HG03095 (cell line): ENCODE data around the gene LPP.
"Not testable (repeated sequence)": the region's sequence is repeated elsewhere in the genome, so short reads cannot be mapped to it uniquely, and the experiment has no call there.

ENCODE experiments used
- ATAC-seq: cut with Tn5 transposase; IDR thresholded peaks from one replicate; pipeline ENCODE4 v1.9.1; 2021; ENCODE audit warnings: moderate library complexity; ENCODE audit not compliant: unreplicated experiment

LPP gene

DNA sequence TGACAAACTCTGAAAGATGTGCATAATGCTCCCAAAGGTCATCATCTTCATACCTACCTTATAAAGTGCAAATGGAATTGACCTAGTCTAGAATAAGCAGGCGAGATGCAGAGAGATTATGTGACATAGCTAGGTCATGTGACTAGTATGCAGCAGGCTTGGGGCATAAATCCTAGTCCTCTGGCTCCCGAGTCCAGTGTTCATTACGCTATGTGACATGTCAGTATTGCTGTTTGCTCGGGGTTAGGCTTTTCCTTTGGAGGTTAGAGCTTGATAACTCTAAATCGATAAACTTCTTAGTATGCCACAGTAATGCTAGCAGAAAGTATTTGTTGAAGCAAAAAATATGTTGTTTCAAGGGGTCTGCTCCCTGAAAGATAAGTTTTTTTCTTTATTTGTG lies 536.1 kb downstream of the LPP start:
- ATAC-seq = no peak

DNA sequence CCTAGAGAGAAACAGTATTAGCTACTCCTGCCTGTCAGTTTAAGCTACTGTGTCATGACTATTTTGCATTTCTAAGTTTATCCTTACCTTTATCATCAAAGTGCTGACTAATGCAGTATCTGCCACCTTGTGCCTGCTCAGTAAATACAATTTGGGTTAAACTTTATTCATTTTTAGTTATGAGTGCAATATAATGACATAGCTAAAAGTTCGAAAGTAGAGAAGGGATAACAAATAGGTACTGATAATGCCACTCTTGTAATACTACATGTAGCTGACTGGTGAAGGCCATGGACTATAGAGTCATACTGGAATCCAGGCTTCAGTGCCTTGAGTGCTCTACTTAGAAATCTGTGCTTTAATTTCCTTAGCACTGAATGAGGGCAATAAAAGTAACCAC lies 537.0 kb downstream of the LPP start:
- ATAC-seq = no peak

DNA sequence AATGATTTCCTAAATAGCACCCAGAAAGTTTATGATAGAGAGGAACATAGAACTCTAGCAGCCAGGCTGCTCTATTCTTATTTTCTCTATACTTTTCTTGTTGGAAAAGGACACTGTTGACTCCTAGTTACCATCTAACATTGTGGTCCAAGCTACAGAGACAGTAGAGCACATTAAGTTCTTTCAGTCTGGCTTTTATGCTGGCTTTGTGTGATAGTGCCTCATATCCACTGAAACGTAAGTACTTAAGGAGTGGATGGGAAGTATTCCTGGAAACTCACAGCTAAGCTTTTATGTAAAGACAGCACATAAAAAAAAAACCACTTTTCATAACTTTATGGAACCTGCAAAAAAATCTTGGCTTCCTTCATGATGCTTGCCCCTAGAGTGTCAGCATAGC lies 537.7 kb downstream of the LPP start:
- no peak for ATAC-seq

DNA sequence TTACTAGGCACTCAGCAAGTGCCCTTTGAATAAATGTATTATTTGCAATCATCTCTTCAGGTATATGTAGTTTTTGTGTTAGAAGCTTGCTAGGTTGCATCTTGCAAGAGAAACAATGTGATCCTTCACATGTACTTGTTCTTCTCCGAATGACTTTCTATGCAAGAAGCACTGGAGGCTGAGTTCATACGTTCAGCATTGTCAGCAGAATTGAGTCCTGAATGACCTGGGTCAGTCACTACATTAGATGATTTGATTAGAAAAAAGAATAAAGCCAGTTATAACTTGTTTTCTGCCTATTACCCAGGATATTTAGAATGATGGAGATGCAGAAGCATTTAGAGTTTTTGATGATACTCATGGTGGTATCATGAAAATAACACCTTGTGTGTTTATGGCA lies 538.7 kb downstream of the LPP start:
- no peak for ATAC-seq

DNA sequence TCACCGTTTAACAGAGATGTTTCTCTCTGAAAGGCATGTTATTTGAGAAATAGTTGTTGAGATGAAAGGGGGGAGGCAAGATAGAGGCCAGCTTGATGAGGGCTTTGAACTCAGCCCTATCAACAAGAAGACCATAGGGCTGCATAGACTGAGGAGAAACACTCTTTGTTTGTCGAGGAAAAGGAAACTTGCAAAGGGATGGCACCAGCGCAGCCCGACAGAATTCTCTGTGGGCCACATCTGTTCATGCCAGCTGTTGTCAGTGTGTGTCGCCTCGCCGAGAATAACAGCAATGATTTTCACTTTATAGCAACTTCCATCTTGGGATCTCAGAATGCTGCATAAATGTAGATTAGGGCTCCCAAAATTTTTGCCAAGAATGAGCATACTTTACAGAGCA lies 539.5 kb downstream of the LPP start:
- no peak for ATAC-seq

DNA sequence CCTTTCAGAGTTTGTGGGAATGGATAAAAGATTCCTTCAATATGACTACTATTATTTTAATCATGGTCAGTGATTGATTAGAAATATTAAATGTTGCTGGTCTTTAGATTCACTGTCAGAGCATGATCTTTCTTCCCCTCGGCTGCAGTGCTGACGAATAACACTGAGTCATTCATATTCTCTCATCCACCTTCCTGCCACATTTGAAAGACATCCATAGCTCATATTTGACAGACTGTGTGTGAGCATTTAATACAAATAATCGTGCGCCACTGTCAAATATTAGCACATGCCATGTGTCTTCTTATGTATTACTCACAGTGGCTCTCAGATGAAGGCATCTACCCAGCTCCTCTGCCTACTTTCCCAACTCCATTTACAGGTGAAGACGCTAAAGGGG lies 541.3 kb downstream of the LPP start:
- no peak for ATAC-seq

DNA sequence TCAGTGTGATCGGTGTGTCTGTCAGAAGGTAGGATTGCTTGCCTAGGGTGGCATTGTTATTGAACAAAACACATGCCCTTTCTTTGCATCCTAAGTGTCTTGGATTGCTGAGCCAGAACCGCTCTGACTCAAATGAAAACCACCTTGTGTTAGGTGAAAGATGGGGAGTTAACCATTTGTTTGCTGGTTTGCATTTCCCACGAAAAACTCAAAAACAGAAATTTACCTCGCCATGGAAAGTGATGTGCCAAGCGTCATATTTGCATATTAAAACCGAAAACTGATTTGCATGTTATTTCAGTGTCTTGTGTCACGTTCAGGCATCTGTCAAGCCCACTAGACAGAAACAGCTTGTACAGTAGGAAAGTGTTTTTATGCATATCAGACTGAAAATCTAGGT lies 543.2 kb downstream of the LPP start:
- peak; percentile 77 for ATAC-seq

DNA sequence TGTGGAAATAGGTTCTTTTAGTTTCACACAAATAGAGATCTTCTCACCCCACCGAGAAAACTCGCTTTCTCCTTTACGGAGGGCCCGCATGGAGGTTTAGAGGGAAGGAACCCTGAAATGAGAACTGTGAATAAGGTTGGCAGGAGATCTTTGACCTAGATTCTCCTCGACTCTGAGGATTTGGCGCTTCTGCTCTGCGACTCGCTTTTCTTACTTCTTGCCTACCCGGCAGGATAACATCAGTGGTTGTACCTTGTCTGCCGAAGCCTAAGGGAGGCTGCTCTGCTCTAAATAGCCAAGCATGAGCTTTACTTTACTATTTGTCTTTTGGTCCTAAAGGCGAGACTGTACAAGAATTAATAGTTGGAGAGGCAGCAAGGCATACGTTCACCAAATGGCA lies 544.5 kb downstream of the LPP start:
- ATAC-seq = no peak

DNA sequence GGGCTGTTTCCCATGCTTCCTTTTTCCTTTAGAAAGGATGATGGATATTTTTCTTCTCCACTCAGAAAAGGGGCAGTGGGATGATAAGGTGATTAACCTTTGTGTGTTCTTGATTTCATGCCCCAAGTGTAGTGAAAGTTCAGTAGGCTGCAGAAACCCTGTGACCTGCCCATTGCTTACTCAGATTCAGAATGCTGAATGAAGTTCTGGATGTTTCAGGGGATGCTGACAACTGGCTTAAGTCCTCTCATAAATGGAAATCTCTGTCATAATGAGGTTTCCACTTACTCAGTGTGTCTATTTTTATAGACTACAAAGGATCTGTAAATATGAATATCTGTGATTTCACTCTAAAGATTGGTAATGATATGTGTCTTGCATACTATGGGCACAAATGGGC lies 546.5 kb downstream of the LPP start:
- no peak for ATAC-seq

DNA sequence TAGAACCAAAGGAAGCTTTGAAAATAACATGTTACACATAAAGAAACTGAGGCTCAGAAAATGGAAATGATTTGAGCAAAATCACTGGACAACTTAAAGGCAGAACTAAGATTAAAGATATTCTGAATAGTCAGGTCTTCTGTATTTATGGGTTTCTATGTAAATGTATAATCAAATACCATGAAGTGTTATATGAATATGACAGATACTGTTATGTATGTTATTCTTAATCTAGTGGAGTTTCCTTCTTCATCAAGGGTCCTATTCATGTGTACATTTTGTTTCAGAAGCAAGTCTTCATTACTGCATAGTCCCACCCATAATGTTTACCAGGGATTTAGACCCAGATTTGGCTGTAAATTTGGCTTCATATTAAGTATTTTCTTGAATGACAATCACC lies 547.0 kb downstream of the LPP start:
- ATAC-seq = no peak

DNA sequence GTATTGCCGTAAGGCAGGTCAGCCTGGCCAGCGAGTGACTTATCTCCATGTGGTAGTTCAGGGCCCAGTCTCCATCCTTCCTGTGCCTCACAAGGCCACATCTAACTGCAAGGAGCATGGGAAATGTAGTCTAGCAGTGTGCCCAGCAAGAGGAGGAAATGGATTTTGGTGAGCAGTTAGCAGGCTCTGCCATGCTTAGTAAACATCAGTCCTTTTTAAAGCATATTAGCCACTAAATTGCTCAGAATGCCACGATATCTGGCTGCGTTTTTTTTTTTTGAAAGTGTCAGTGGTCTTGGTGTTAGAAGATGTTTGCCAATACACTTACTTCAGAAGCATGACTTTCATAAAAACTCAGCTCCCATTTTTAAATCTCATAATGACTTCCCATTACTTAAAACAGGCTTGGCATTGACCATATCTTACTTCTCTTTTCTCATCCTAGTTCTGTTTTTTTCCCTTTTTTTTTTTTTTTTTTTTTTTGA lies 547.6 kb downstream of the LPP start:
- no peak for ATAC-seq

DNA sequence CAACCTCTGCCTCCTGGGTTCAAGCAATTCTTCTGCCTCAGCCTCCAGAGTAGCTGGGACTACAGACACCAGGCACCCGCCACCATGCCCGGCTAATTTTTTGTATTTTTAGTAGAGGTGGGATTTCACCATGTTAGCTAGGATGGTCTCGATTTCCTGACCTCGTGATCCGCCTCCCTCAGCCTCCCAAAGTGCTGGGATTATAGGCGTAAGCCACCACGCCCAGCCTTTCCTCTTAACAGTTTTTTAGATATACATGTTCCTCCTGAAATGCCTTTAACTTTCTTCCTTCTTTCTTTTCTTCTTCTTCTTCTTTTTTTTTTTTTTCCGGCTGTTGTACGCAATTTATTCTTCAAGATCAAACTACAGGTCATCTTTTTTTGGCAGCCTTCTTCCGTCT lies 548.1 kb downstream of the LPP start:
- ATAC-seq = not testable (repeated sequence)

DNA sequence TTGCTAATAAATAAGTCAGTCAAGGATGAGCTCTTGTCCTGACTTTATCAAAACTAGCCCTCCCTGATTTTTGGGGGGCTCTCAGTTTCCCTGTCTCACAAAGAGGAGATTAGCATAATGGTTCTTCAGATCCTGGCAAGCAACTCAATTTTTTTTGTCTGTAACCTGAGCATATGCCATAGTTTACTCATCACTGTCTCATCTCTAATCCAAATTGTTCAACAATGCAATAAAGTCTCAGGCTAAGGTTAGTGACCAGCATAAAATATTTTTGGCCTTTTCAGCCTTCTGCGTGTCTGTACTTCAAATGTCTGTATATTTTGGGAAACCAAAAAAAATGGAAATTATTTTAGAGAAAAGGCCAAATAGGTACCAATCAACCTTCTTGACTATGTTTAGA lies 552.2 kb downstream of the LPP start:
- ATAC-seq = no peak

DNA sequence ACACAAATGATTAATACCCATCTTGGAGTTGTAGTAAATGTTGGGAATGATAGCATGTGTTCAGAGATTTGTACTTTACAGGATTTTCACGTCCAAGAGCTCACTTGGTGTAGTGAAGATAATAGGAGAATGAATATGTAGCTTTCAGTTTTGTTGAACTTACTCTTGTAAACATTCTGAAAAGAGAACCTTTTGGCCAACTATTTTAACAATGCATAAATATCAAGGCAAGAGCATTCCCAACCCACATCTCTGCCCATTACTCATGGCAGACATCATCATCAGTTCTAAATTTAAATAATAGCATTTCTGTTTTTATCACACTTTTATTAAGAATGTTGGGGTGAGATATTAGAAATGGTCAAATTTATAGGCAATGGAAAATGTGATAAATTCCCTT lies 552.6 kb downstream of the LPP start:
- no peak for ATAC-seq

DNA sequence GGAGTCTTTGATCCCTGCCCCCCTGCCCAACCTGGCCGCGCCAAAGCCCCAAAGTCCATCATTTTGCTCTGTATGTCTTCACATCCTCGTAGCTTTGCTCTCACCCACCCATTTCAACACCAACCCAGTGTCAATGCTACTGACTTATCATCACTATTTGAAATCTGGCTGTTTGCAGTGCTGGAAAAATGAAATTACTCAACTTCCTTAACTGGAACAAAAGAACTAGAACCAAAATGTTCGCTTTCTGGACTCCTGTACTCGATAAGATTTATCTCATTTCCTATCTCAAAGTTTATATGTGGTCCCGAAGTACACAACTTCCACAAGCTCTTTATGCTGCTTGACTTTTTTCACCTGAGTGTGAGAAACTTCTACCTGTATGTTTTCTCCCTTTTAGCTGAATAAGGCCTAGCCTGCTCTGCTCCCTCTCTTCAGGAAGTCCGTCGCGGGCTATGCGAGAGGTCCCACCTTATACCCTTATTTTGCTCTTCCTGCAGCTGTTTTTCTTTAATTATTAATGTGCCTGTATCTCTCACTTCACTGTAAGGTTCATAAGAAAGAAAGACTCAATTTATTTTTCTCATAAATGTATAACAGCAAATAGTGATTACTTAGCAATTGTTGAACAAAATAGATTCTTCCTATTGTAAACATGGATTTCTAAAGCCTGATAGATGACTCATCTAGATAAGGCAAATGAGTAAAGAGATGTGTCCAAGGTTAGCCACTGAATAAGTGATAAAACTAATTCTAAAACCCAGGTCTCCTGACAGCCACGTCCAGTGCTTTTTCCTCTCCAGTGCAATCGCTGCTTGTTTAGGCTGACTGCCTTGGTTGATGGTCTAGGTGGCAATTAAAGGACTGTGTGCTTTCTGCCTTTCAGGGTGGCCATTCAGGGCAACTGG lies 553.7 kb downstream of the LPP start:
- ATAC-seq = no peak

DNA sequence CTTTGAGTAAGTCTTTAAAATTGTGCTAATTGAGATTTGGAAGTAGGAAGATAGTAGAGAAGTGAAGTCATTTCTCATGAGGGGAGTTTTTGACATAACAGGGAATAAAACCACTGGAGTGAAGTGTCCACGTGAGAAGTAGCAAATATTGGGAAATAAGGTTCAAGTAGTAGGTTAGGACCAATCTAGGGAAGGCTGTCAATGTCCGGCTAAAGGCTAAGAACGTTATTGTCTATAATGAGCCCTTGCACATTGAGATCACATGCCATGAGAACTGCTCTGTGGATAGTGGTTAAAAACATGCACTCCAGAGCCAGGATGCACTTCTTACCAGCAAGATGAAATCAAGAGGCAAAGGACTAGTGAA lies 557.9 kb downstream of the LPP start:
- ATAC-seq = no peak

DNA sequence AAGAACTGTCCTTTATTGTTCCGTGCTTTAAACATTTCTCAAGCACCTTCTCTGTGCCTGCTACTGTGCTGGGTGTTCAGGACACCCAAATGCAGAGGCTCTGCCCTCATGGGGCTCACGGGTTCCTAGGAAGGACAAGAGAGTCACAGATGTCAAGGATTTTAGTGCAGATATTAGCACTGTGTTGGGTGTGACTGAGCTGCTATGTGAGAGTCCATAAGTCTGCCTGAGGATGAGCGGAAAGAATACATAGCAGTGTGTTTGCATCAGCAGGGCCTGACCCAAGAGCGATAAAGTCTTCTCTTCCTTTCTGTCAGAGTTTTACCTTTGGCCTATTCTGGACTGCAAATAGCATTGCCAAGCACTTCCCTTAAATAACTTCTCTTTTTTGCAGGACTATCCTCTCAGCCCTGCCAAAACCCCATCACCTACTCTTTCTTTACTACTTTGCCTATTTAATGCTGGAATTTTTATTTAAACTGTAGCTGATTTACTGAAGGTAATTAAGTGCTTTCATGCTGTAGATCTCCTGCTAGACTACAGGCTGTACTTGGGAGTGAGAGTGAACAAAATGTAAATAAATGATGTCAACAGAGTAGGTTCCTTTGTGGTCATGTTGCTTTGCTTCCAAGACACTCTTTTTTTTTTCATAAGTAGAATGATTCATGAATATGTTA lies 558.4 kb downstream of the LPP start:
- ATAC-seq = no peak

DNA sequence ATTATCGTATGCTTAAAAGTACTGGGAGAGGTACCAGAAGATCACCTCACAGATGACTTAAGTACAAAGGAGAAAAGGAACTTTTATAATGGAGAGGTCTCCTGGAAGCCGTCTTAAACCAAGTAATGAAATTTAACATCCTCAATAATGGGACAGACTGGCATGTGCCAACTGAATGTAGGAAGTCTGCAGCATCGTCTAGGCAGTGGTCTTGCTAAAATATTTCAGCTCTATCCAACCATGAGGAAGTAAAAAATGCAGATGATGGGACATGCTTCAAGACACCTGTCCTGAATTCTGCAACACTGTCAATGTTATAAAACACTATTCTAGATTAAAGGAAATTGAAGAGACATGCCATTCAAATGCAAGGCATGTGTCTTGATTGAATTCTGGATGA lies 559.0 kb downstream of the LPP start:
- no peak for ATAC-seq

DNA sequence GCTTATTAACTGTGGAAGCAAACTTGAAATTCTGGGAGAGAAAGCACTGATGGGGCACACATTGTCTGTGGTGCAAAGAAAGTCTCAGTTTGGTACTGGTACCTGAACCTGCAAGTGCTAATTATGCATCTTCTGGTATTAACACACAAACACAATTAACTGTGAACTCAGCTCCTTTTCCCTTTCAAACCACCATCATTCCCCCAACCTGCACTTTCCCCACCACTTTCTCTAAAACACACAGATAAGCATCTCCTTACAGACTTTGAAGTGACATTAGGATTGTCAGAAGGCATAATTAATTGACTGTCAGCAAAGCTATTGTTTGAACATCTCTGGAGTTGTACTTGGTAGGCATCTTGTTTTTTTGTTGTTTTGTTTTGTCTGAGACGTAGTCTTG lies 565.6 kb downstream of the LPP start:
- no peak for ATAC-seq

DNA sequence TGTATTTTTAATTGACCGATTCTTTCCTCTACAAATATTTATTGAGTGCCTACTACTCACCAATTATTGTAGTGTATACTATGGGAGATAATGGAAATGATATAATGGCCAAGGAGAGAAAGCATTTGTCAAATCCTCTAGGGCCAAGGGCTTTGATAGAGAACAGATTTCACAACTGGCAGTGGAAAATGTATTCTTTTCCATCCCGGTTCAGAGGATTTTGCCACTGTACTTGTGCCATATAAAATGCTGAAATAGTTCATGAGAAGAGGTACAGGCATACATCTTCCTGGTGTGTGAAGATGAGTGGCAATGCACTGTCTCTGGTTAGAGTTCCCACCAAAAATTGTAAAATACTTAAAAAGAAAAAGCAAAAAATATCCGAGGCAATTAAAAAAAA lies 566.3 kb downstream of the LPP start:
- ATAC-seq = no peak

DNA sequence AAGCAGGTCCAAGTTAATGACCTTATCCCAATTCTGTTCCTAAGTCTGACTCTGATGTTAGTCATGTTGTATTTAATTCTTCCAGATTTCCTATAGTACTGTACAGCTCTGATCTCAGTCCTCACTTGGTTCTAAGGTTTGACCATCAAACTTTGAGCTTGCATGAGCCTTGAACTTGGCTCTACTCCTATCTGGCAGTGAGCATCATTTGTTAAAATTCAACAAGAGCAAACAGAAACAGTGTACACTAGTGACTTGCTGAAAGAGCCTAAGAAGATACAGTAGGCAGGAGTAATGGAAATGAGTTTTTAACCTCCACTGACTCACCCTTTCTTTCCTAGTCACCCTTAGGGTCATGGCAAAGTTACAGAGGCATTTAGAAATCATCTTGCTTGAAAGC lies 566.7 kb downstream of the LPP start:
- ATAC-seq = no peak

DNA sequence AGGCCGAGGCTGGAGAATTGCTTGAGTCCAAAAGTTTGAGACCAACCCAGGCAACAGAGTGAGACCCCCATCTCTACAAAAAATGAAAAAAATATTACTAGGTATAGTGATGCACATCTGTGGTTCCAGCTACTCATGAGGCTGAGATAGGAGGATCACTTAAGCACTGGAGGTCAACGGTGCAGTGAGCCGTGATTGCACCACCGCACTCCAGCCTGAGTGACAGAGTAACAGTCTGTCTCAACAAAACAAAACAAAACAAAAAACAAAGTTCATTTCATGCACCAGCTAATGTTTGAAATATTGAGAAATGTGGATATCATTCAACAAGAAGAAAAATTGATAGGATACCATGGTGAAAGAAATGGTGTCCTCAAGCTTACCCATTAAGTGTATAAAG lies 567.4 kb downstream of the LPP start:
- ATAC-seq = no peak

DNA sequence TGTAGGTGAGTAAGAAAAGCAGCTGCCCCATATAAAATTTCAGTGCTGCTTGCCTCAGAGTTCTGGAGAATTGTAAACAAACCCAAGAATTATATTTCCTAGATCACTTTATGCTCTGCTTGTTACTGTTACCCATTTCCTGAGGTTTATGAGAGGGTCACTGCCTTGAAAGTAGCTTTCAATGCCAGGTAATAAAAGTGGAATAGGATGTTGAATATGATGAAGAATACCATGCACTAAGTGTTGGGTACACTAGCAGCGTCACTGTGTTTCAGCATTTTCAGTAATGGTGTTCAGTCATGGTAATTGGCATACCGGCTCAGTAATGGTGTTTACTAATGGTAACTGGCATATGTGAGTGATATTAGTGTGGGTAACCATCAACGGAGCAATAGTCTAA lies 568.0 kb downstream of the LPP start:
- ATAC-seq = no peak
